ENCODE data around the gene NBPF20. TPM values are rescaled to one million over a fixed set of nuclear protein-coding genes. Genes with fewer than 3 reads are reported as not detected.
"Not testable (repeated sequence)": the region's sequence is repeated elsewhere in the genome, so short reads cannot be mapped to it uniquely, and the experiment has no call there.

NBPF20 gene
- total and polyA plus RNA-seq, 10 of the 15 experiments (the other 5 are each of a cell fraction or from before 2014, with no cell fraction given): 0.05 to 2.9 (median 1.1) TPM

DNA sequence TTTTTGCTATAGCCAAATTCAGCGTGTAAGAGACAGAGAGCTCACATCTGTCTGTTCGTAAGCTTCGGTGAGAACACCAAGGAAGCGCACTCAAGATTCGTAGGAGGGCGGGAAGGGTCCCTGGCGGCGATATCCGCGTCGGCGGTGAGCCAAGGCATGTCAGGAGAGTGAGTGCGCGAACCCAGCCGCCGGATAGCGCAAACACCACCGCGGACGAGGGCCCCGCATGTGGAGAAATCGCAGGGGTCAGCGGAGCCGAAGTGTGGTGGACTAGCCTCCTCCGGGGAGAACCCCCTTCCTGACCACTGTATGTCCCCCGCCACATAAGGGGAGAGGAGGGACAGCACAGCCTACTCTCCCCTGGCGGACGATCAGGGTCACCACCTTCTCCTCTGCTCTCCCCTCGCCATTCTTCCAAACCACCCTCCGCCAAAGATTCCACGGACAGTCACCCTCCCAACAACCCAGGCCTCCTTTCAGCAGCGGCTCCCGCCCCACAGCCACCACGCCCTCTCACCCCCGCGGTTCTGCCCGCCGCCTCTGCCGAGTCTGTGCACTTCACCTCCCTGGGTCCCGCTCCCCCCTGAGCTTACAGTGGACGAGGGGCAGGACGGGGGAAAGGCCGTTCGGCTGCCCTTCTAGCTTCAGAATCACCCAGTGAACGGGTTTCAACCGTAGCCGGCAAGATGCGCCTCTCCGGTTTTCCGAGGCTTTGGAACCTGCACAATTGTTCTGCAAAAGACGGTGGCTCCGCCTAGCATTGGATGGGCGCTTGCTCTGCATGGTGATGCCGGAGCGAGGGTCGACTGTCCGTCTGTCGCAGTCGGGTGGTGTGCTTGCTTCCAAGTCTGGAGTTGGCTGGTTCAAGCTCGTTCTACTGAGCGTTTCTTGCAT, 6.2 kb upstream of the NBPF20 start:
- H3K36me3 ChIP-seq (ENCODE audit: control insufficient read depth in 2 of 2, insufficient read depth in 2 of 2, low read length in 1 of 2); H3K4me1 ChIP-seq (ENCODE audit: control insufficient read depth, insufficient read depth, low read length); RAD21 ChIA-PET (ENCODE audit: unreplicated experiment); BruUV-seq (replicated peaks); H3K4me2 ChIP-seq (ENCODE audit: control insufficient read depth, insufficient read depth); intact Hi-C loops (cut with micrococcal nuclease; ENCODE audit: unreplicated experiment); in situ Hi-C loops (cut with MboI); DNase-seq (ENCODE audit: low read depth, low spot score); H3K4me3 ChIP-seq; ATAC-seq; H2AFZ ChIP-seq (ENCODE audit: control insufficient read depth, low read depth, low read length); FAIRE-seq; H3K9ac ChIP-seq (ENCODE audit: control insufficient read depth, insufficient read depth, low read length); POLR2A ChIA-PET; H3K27me3 ChIP-seq (replicated peaks in 1 of 2; ENCODE audit: control insufficient read depth in 2 of 2, insufficient read depth in 2 of 2, low read length in 1 of 2); SMC1A ChIA-PET (ENCODE audit: uncharacterized antibody, unreplicated experiment); H4K20me1 ChIP-seq (ENCODE audit: control insufficient read depth, insufficient read depth); H3K27ac ChIP-seq (ENCODE audit: control insufficient read depth, insufficient read depth); H3K9me3 ChIP-seq (replicated peaks; ENCODE audit: control insufficient read depth, insufficient read depth, low read length); CTCF ChIA-PET; H3K79me2 ChIP-seq (ENCODE audit: control insufficient read depth, insufficient read depth, low read length): not testable (repeated sequence)
- 11% methylated on average over 22 of the region's 61 CpGs for WGBS (ENCODE audit: insufficient coverage, insufficient replicate concordance, low lambda C conversion rate, missing lambda C conversion rate)

DNA sequence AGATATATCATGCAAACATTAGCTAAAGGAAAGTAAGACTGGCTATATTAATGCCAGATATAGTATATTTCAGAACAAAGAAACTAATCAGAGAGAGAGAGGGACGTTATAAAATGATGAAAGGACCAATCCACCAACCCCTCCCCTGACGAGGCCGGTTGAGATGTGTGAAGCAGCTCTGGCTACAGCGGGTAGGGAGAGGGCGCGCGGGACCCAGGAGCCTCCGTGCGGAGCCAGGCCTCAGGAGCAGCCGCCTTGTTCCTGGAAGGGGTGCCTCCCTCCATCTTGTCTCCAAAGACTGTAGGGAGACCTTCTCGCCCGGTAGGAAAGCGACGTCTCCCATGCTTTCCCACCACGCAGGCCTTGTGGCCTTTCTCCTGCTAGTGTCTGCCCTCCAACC, 5.4 kb upstream of the NBPF20 start:
- H2AFZ ChIP-seq (ENCODE audit: control insufficient read depth, low read depth, low read length); CTCF ChIA-PET; H3K27me3 ChIP-seq (replicated peaks in 1 of 2; ENCODE audit: control insufficient read depth in 2 of 2, insufficient read depth in 2 of 2, low read length in 1 of 2); ATAC-seq; H3K9me3 ChIP-seq (replicated peaks; ENCODE audit: control insufficient read depth, insufficient read depth, low read length); FAIRE-seq; H3K27ac ChIP-seq (ENCODE audit: control insufficient read depth, insufficient read depth); SMC1A ChIA-PET (ENCODE audit: uncharacterized antibody, unreplicated experiment); in situ Hi-C loops (cut with MboI); H3K4me1 ChIP-seq (ENCODE audit: control insufficient read depth, insufficient read depth, low read length); RAD21 ChIA-PET (ENCODE audit: unreplicated experiment); H4K20me1 ChIP-seq (ENCODE audit: control insufficient read depth, insufficient read depth); POLR2A ChIA-PET; BruUV-seq (replicated peaks); H3K9ac ChIP-seq (ENCODE audit: control insufficient read depth, insufficient read depth, low read length); intact Hi-C loops (cut with micrococcal nuclease; ENCODE audit: unreplicated experiment); H3K4me3 ChIP-seq; DNase-seq (ENCODE audit: low read depth, low spot score); H3K79me2 ChIP-seq (ENCODE audit: control insufficient read depth, insufficient read depth, low read length); H3K36me3 ChIP-seq (ENCODE audit: control insufficient read depth in 2 of 2, insufficient read depth in 2 of 2, low read length in 1 of 2); H3K4me2 ChIP-seq (ENCODE audit: control insufficient read depth, insufficient read depth): not testable (repeated sequence)
- 71% methylated on average over 9 of the region's 15 CpGs for WGBS (ENCODE audit: insufficient coverage, insufficient replicate concordance, low lambda C conversion rate, missing lambda C conversion rate)

DNA sequence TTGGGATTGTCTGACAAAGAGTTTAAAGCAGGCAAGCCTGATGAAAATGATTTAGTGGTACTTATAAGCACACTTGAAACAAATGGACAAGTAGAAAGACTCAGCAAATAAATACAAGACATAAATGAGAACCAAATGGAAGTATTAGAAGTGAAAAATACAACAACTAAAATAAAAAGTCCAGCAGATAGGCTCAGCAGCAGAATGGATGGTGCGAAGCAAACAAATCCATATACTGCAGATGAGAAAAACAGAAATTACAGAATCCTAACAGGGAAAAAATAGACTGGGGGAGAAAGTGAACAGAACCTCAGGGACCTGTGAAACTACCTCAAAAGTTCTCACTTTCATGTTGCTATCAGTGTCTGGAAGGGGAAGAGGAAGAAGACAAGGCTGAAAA, 3.9 kb upstream of the NBPF20 start:
- H3K9me3 ChIP-seq (replicated peaks; ENCODE audit: control insufficient read depth, insufficient read depth, low read length); H3K9ac ChIP-seq (ENCODE audit: control insufficient read depth, insufficient read depth, low read length); DNase-seq (ENCODE audit: low read depth, low spot score); RAD21 ChIA-PET (ENCODE audit: unreplicated experiment); BruUV-seq (replicated peaks); SMC1A ChIA-PET (ENCODE audit: uncharacterized antibody, unreplicated experiment); CTCF ChIA-PET; H3K79me2 ChIP-seq (ENCODE audit: control insufficient read depth, insufficient read depth, low read length); H4K20me1 ChIP-seq (ENCODE audit: control insufficient read depth, insufficient read depth); in situ Hi-C loops (cut with MboI); H3K27me3 ChIP-seq (replicated peaks in 1 of 2; ENCODE audit: control insufficient read depth in 2 of 2, insufficient read depth in 2 of 2, low read length in 1 of 2); POLR2A ChIA-PET; intact Hi-C loops (cut with micrococcal nuclease; ENCODE audit: unreplicated experiment); H3K27ac ChIP-seq (ENCODE audit: control insufficient read depth, insufficient read depth); H3K4me3 ChIP-seq; H3K4me1 ChIP-seq (ENCODE audit: control insufficient read depth, insufficient read depth, low read length); ATAC-seq; FAIRE-seq; H3K4me2 ChIP-seq (ENCODE audit: control insufficient read depth, insufficient read depth); H3K36me3 ChIP-seq (ENCODE audit: control insufficient read depth in 2 of 2, insufficient read depth in 2 of 2, low read length in 1 of 2); H2AFZ ChIP-seq (ENCODE audit: control insufficient read depth, low read depth, low read length): not testable (repeated sequence)
- WGBS (ENCODE audit: insufficient coverage, insufficient replicate concordance, low lambda C conversion rate, missing lambda C conversion rate): 95% methylated on average over 1 of the region's 1 CpG

Measured in GM12878 (cell line).